WI38 (cell line): ENCODE results near the gene CHCT1.
"Not testable (repeated sequence)": the region's sequence is repeated elsewhere in the genome, so short reads cannot be mapped to it uniquely, and the experiment has no call there.

Experiments used
- H3K4me3 ChIP-seq: 2 replicates; pipeline ENCODE4 v1.5.1; 2011; ENCODE audit warnings: low read depth, mild to moderate bottlenecking, control low read depth, low read length
- TF ChIP-seq, protein P1 (sequence below): IDR thresholded peaks from 2 replicates; pipeline ENCODE4 v1.5.1; 2012; ENCODE audit warnings: low read depth, mild to moderate bottlenecking, control low read depth, low read length

Gene CHCT1

DNA sequence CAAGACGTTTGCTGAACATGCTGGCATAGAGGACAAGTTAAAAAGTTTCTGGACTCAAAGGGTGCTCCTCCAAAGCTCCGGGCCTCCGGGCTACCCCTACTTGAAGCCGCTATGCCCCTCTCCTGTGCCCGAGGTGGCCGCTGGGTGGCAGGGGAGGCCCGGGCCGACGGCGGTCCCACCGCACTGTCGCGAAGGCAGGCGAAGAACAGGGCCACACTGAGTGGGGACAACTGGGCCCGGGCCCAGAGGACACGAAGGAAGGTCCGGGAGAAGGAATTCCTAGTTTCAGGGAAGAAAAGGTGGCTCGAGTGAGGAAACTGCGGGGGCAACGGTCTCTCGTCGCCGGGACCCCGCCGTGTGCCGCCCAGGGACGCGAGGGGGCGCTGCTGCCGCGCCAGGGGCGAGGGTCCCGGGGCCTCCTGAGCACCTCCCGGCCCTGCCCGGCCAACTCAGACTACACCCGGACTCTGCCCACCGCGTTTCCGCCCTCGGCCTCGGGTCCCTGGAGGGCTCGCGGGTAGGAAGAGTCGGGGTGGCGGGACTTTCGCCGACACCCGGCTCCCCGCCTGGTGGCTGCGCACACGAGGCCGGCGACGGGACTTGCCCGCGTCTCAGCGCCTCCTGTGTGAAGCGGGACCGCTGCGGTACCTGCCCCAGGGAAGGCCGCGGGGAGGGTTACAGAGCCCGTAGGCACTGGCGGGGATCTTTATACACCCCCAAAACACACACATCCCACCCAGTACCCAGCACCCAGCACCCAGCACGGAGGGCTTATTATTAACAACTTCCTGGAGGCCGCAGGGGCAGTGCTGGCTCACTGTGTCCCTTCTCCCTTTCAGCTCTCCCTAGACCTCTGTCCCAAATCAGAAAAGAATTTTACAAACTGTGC lies 772 bp upstream of the CHCT1 start:
- H3K4me3 ChIP-seq, result peak overlapping the region; percentile 56
- TF ChIP-seq, protein P1, sequence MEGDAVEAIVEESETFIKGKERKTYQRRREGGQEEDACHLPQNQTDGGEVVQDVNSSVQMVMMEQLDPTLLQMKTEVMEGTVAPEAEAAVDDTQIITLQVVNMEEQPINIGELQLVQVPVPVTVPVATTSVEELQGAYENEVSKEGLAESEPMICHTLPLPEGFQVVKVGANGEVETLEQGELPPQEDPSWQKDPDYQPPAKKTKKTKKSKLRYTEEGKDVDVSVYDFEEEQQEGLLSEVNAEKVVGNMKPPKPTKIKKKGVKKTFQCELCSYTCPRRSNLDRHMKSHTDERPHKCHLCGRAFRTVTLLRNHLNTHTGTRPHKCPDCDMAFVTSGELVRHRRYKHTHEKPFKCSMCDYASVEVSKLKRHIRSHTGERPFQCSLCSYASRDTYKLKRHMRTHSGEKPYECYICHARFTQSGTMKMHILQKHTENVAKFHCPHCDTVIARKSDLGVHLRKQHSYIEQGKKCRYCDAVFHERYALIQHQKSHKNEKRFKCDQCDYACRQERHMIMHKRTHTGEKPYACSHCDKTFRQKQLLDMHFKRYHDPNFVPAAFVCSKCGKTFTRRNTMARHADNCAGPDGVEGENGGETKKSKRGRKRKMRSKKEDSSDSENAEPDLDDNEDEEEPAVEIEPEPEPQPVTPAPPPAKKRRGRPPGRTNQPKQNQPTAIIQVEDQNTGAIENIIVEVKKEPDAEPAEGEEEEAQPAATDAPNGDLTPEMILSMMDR, result peak; percentile 93

DNA sequence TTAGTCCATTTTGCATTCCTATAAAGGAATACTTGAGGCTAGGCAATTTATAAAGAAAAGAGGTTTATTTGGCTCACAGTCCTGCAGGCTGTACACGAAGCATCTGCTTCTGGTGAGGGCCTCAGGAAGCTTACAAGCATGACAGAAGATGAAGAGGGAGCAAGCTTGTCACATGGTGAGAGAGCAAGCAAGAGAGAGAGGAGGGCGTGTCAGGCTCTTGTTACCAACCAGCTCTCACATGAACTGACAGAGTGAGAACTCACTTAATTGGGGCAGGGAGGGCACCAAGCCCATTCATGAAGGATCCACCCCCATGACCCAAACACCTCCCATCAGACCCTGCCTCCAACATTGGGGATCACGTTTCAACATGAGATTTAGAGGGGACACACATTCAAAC lies 1.6 kb downstream of the CHCT1 start:
- TF ChIP-seq, protein P1, result no peak
- no peak overlapping the region for H3K4me3 ChIP-seq

- TF ChIP-seq, protein P1, result no peak
- H3K4me3 ChIP-seq, result no peak overlapping the region
These were observed 3.3 kb downstream of the CHCT1 start for GRCh38 chr17:60425626-60426025.

GRCh38 chr17:60426596-60426995 lies 4.3 kb downstream of the CHCT1 start:
- TF ChIP-seq, protein P1, result no peak
- H3K4me3 ChIP-seq, result no peak overlapping the region

DNA sequence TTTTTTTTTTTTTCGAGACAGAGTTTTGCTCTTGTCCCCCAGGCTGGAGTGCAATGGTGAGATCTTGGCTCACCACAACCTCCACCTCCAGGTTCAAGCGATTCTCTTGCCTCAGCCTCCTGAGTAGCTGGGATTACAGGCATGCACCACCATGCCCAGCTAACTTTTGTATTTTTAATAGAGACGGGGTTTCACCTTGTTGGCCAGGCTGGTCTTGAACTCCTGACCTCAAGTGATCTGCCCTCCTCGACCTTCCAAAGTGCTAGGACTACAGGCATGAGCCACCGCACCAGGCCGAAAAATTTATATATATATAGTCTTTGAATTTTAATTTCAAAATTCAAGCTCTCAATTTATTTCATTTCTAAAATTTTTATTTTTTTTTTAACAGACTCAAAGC lies 6.2 kb downstream of the CHCT1 start:
- not testable (repeated sequence) for H3K4me3 ChIP-seq

DNA sequence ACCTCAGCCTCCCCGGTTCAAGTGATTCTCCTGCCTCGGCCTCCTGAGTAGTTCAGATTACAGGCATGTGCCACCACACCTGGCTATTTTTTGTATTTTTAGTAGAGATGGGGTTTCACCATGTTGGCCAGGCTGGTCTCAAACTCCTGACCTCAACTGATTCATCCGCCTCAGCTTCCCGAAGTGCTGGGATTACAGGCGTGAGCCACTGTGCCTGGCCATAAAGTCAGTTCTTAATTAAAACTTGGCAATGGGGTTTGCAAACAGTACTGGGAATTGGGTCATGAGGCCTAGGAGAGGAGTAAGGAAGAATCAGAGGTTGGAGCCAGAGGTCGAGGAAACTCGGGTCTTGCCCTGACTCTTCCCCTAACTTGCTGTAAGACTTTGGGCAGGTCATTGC lies 8.3 kb downstream of the CHCT1 start:
- not testable (repeated sequence) for H3K4me3 ChIP-seq

- not testable (repeated sequence) for H3K4me3 ChIP-seq
These were observed 11.0 kb downstream of the CHCT1 start for GRCh38 chr17:60433021-60433997.

GRCh38 chr17:60435244-60436167 lies 13.2 kb downstream of the CHCT1 start:
- no peak overlapping the region for H3K4me3 ChIP-seq
- TF ChIP-seq, protein P1, result peak; percentile 72
